GM23248 (cell line): ENCODE measurements around the gene ANXA6.

Source experiments
- EZH2 ChIP-seq: fragments of 200-600 bp; sonication (generic); IDR thresholded peaks from 2 replicates; pipeline ENCODE4 v1.6.1; 2018; ENCODE audit warnings: antibody characterized with exemption, mild to moderate bottlenecking; ENCODE audit not compliant: insufficient read depth, poor library complexity, severe bottlenecking
- EZH2phosphoT487 ChIP-seq: fragments of 200-600 bp; sonication (generic); IDR thresholded peaks from 2 replicates; pipeline ENCODE4 v1.6.1; 2018; ENCODE audit warnings: antibody characterized with exemption, moderate library complexity, mild to moderate bottlenecking, low read depth; ENCODE audit not compliant: insufficient read depth

DNA sequence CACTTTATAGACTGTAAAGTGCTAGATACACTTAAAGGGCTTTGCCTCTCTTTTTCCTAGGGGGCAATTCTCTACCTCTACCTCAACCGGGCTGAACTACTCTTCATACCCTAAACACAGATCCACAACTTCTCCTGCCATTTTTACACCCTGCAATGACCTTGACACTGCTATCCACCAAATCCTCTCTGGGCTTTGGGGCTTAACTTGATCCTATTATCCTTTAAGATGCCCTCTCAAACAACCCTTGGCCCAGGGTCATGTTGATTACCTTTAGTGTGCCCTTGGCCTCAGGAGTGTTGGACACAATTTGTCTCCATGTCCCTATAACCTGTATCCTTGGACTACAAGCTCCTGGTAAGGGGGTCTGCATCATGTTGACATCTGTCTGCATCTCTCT is 19.5 kb downstream of the ANXA6 start:
- TF ChIP-seq EZH2phosphoT487: no peak
- TF ChIP-seq EZH2: no peak
